HG03135 (cell line): ENCODE measurements around the gene ICAM1.
"Not testable (repeated sequence)": the region's sequence is repeated elsewhere in the genome, so short reads cannot be mapped to it uniquely, and the experiment has no call there.

Source experiments
- ATAC-seq: cut with Tn5 transposase; IDR thresholded peaks from one replicate; pipeline ENCODE4 v1.9.1; 2021; ENCODE audit warnings: mild to moderate bottlenecking, moderate library complexity; ENCODE audit not compliant: unreplicated experiment

ICAM1 gene

DNA sequence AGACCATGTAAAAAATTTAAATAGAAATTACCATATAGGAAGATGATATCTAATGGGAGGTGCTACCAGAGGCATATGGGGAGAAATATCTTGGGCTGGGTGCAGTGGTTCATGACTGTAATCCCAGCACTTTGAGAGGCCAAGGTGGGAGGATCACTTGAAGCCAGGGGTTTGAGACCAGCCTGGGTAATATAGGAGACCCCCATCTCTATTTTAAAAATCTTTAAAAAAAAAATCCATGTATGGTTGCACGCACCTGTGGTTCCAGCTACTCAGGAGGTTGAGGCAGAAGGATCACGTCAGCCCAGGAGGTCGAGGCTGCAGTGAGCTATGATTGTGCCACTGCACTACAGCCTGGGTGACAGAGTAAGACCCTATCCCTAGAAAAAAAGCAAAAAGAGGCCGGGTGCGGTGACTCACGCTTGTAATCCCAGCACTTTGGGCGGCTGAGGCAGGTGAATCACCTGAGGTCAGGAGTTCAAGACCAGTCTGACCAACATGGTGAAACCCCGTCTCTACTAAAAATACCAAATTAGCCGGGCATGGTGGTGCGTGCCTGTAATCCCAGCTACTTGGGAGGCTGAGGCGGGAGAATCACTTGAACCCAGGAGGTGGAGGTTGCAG is 29.0 kb upstream of the ICAM1 start:
- ATAC-seq: not testable (repeated sequence)

DNA sequence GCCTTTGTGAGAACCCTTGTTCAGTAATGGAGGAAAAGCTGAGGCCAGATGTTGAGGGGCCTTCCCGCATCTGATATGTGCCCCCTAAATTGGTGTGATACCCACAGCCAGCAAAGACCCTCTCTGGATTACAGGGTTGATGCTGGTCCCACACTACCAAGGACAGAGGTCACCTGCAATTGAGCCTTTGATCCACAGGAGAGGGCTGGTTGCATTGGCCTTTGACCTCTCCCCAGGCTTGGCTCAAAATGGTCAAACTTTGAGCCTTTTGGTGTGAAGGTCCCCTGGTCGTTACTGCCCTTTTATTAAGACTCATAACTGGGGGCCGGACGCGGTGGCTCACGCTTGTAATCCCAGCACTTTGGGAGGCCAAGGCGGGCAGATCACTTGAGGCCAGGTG is 27.3 kb upstream of the ICAM1 start:
- ATAC-seq: no peak

GRCh38 chr19:10245189-10245939 is 25.6 kb upstream of the ICAM1 start:
- no peak for ATAC-seq

DNA sequence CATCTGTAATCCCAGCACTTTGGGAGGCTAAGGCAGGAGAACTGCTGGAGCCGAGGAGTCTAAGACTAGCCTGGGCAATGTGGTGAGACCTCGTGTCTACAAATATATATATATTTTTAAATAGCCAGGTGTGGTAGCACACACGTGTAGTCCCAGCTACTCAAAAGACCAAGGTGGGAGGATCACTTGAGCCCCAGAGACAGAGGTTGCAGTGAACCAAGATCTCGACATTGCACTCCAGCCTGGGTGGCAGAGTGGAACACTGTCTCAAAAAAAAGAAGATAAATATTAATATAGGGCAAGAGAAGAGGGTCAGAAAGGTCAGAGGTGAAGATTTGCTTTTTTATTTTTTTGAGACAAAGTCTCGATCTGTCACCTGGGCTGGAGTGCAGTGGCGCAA is 24.4 kb upstream of the ICAM1 start:
- ATAC-seq: no peak

GRCh38 chr19:10251792-10252694 is 18.9 kb upstream of the ICAM1 start, which contains the start of gene MRPL4:
TSS of gene MRPL4 (plus strand) at chr19:10252214. CDS start at chr19:10252254, 40 bp downstream.
- peak; percentile 83 for ATAC-seq

GRCh38 chr19:10252707-10253106 is 18.2 kb upstream of the ICAM1 start:
- ATAC-seq: no peak

DNA sequence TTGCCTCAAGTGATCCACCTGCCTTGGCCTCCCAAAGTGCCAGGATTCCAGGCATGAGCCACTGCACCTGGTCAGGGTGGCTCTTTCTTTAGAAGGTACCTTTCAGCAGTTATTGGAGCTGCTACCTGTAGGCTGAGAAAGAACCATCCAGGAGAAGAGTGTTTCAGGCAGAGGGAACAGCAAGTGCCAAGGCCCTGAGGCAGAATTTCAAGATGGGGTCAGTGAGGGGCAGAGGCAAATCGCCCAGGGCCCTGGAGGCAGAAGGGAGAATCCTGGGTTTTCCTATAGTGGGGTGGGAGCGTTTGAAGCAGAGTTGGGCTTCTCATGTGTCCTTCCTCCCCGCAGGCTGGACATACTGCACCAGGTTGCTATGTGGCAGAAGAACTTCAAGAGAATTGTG is 16.7 kb upstream of the ICAM1 start:
- no peak for ATAC-seq

DNA sequence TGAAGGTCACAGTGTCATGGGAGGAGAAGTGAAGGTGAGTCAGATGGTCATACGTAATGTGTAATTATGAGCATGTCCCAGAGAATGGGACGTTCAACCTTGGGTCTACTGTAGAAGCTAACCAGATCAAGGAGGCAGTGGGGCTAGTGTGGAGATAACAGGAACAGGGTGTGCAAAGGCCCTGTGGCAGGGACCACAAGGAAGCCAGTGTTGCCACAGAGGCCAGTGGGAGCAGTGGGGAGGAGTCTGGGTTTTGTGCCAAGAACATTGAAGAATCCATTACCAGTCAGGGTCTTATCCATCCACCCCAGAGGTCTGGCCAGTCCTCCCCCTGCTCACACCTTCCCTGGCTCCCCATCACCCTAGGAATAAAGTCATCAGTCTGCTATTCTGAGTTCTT is 15.6 kb upstream of the ICAM1 start:
- no peak for ATAC-seq

- no peak for ATAC-seq
Observed at GRCh38 chr19:10256551-10256950, 14.4 kb upstream of the ICAM1 start.

GRCh38 chr19:10256970-10257615 is 13.8 kb upstream of the ICAM1 start:
- no peak for ATAC-seq

GRCh38 chr19:10258080-10258710 is 12.7 kb upstream of the ICAM1 start:
- no peak for ATAC-seq

- ATAC-seq: no peak
Observed at GRCh38 chr19:10259162-10259905, 11.6 kb upstream of the ICAM1 start.

DNA sequence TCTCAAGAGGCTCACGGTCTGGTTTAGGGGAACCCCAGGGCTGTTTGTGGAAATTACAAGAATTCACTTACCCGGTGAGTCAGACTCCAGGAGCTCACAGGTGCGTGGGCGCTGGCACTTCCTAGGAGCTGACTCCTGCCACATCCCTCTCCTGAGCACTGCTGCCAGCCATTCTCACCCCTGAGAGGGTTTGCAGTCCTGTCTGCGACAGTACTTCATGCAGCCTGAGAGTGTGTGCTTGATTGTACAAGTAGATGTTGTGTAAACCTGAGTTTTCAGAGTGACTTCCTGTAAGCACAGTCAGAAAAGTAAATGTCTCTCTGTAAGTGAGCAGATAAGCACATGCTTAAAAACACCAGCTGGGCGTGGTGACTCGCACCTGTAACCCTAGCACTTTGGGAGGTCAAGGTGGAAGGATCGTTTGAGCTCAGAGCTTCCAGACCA is 10.8 kb upstream of the ICAM1 start:
- ATAC-seq: no peak

DNA sequence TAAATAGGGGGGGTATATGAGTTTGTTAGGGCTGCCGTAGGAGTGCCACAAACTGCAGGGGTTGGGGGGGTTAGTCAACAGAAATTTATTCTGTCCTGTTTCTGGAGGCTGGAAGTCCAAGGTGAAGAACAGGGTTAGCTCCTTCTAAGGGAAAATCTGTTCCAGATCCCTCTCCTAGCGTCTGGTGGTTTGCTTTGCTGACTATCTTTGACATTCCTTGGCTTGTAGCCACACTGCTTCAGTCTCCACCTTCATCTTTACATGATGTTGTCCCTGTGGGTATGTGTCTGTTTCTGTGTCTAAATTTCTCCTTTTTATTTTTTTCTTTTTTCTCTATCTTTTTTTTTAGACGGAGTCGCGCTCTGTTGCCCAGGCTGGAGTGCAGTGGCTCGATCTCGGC is 8.1 kb upstream of the ICAM1 start:
- ATAC-seq: no peak

DNA sequence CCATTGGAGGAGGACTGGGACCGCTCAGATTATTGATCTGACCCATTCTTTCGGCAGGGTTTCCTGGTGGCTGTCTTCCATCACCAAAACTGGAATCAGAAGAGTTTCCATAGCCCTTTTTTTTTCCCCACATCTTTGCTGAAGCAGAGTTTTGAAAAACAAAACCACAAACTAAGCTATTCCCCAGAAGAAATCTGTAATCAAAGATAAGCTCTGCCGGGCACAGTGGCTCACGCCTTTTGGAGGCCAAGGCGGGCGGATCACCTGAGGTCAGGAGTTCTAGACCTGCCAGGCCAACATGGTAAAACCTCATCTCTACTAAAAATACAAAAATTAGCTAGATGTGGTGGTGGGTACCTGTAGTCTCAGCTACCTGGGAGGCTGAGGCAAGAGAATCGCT is 4.2 kb upstream of the ICAM1 start:
- ATAC-seq: no peak

DNA sequence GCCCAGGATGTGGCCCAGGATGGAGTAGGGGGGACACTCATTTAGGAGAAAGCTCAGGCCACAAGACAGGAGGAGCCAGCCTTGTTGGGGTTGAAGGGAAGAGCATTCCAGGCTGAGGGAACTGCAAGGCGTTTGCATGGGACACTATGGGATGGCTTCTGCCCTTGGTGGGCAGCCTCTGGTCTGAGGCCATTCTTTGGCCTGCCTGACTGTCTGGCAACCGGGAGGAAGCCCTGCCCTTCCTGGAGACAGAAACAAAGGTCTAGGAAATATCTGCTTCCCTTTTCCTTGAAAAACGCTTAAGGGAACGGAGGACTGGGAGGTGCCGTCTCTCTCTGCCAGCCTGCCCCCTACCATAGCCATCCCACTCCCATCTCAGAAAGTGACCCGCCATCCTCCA is 2.8 kb upstream of the ICAM1 start:
- no peak for ATAC-seq

GRCh38 chr19:10269333-10270179 is 1.4 kb upstream of the ICAM1 start:
- no peak for ATAC-seq

DNA sequence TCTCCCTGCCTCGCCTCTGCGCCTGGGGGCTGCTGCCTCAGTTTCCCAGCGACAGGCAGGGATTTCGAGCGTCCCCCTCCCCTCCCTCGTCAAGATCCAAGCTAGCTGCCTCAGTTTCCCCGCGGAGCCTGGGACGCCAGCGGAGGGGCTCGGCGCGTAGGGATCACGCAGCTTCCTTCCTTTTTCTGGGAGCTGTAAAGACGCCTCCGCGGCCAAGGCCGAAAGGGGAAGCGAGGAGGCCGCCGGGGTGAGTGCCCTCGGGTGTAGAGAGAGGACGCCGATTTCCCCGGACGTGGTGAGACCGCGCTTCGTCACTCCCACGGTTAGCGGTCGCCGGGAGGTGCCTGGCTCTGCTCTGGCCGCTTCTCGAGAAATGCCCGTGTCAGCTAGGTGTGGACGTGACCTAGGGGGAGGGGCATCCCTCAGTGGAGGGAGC is 722 bp upstream of the ICAM1 start:
- no peak for ATAC-seq

GRCh38 chr19:10271543-10272086 is 695 bp downstream of the ICAM1 start:
- peak; percentile 24 for ATAC-seq
